IPS-20b (cell line): ENCODE measurements around the gene PRRG4.
"Not testable (repeated sequence)": the region's sequence is repeated elsewhere in the genome, so short reads cannot be mapped to it uniquely, and the experiment has no call there.

Source experiments
- H3K27ac ChIP-seq: one replicate; pipeline ENCODE4 v1.5.1; 2013; ENCODE audit warnings: low read length
- H3K27me3 ChIP-seq: 2 replicates; pipeline ENCODE4 v1.6.1; 2013; ENCODE audit warnings: mild to moderate bottlenecking, low read length, inconsistent platforms; ENCODE audit not compliant: insufficient read depth
- H3K36me3 ChIP-seq: 2 replicates; pipeline ENCODE4 v1.6.1; 2013; ENCODE audit warnings: low read depth, mild to moderate bottlenecking, inconsistent platforms, low read length, moderate library complexity; ENCODE audit not compliant: insufficient read depth
- H3K4me1 ChIP-seq: 2 replicates; pipeline ENCODE4 v1.6.1; 2013; ENCODE audit warnings: mild to moderate bottlenecking, control low read depth, inconsistent platforms, low read length, moderate library complexity; ENCODE audit not compliant: insufficient read depth
- H3K4me3 ChIP-seq: 2 replicates; pipeline ENCODE4 v1.5.1; 2013; ENCODE audit warnings: mild to moderate bottlenecking, low read length, inconsistent platforms
- H3K9ac ChIP-seq: 2 replicates; pipeline ENCODE4 v1.6.1; 2013; ENCODE audit warnings: low read depth, mild to moderate bottlenecking, inconsistent platforms, low read length, moderate library complexity
- H3K9me3 ChIP-seq: 2 replicates; pipeline ENCODE4 v1.6.1; 2013; ENCODE audit warnings: mild to moderate bottlenecking, low read depth, low read length, inconsistent platforms; ENCODE audit not compliant: insufficient read depth

PRRG4 gene

GRCh38 chr11:32829680-32830412, at the start of gene PRRG4:
PRRG4 (plus strand) TSS chr11:32829927; CDS start chr11:32830530, 603 bp downstream.
- Histone ChIP-seq H3K36me3 (no peaks in the 10 kb centered on the region), H3K4me3 (peak within 1 kb of the TSS; percentile 68), H3K27me3 (peaks cover 41% of the 10 kb centered on the region), H3K4me1 (no peaks in the 10 kb centered on the region), H3K9me3 (no peaks in the 10 kb centered on the region), H3K9ac (peak within 1 kb of the TSS; percentile 14), H3K27ac (no peak within 1 kb of the TSS)

- H3K9ac ChIP-seq, H3K9me3 ChIP-seq, H3K4me3 ChIP-seq, H3K4me1 ChIP-seq, H3K36me3 ChIP-seq, H3K27me3 ChIP-seq, H3K27ac ChIP-seq: not testable (repeated sequence)
Measured at GRCh38 chr11:32780839-32781238, 48.9 kb upstream of the PRRG4 start.

GRCh38 chr11:32781721-32782120, 48.0 kb upstream of the PRRG4 start:
- Histone ChIP-seq H3K36me3 (no peaks in the 10 kb centered on the region), H3K4me1 (no peaks in the 10 kb centered on the region), H3K27ac (no peak overlapping the region), H3K9me3 (no peaks in the 10 kb centered on the region), H3K4me3 (no peak overlapping the region), H3K9ac (no peak overlapping the region), H3K27me3 (no peaks in the 10 kb centered on the region)

GRCh38 chr11:32785262-32785661, 44.5 kb upstream of the PRRG4 start:
- Histone ChIP-seq H3K36me3 (no peaks in the 10 kb centered on the region), H3K9me3 (no peaks in the 10 kb centered on the region), H3K4me1 (no peaks in the 10 kb centered on the region), H3K4me3 (no peak overlapping the region), H3K27ac (no peak overlapping the region), H3K9ac (no peak overlapping the region), H3K27me3 (no peaks in the 10 kb centered on the region)

- H3K27me3 ChIP-seq, result no peaks in the 10 kb centered on the region
- no peak overlapping the region for H3K27ac ChIP-seq
- no peaks in the 10 kb centered on the region for H3K9me3 ChIP-seq
- H3K4me3 ChIP-seq, result no peak overlapping the region
- no peak overlapping the region for H3K9ac ChIP-seq
- H3K36me3 ChIP-seq, result no peaks in the 10 kb centered on the region
- no peaks in the 10 kb centered on the region for H3K4me1 ChIP-seq
Measured at GRCh38 chr11:32786811-32787210, 42.9 kb upstream of the PRRG4 start.

- no peaks in the 10 kb centered on the region for H3K36me3 ChIP-seq
- no peak overlapping the region for H3K27ac ChIP-seq
- H3K4me1 ChIP-seq, result no peaks in the 10 kb centered on the region
- H3K9me3 ChIP-seq, result no peaks in the 10 kb centered on the region
- no peak overlapping the region for H3K4me3 ChIP-seq
- no peaks in the 10 kb centered on the region; the same call in 1 of the 2 replicates for H3K27me3 ChIP-seq
- no peak overlapping the region for H3K9ac ChIP-seq
Measured at GRCh38 chr11:32790916-32791315, 38.8 kb upstream of the PRRG4 start.

GRCh38 chr11:32792111-32792947, 37.4 kb upstream of the PRRG4 start:
- Histone ChIP-seq H3K36me3 (no peaks in the 10 kb centered on the region), H3K27ac (no peak overlapping the region), H3K9me3 (no peaks in the 10 kb centered on the region), H3K27me3 (no peaks in the 10 kb centered on the region; the same call in 1 of the 2 replicates), H3K4me3 (peak overlapping the region; percentile 56), H3K9ac (no peak overlapping the region), H3K4me1 (no peaks in the 10 kb centered on the region)

- H3K4me3 ChIP-seq, result peak overlapping the region; percentile 56
- no peak overlapping the region for H3K27ac ChIP-seq
- H3K4me1 ChIP-seq, result no peaks in the 10 kb centered on the region
- no peaks in the 10 kb centered on the region for H3K36me3 ChIP-seq
- no peaks in the 10 kb centered on the region; the same call in 1 of the 2 replicates for H3K27me3 ChIP-seq
- H3K9me3 ChIP-seq, result no peaks in the 10 kb centered on the region
- H3K9ac ChIP-seq, result no peak overlapping the region
Measured at GRCh38 chr11:32792948-32793475, 36.7 kb upstream of the PRRG4 start.

GRCh38 chr11:32794439-32794838, 35.3 kb upstream of the PRRG4 start, which contains the start of gene CCDC73:
CCDC73 (minus strand) TSS chr11:32794662; CDS start chr11:32760243, 34,419 bp downstream.
- Histone ChIP-seq H3K9ac (no peak within 1 kb of the TSS), H3K4me1 (no peaks in the 10 kb centered on the region)

GRCh38 chr11:32796425-32796824, 33.3 kb upstream of the PRRG4 start:
- Histone ChIP-seq H3K36me3 (no peaks in the 10 kb centered on the region), H3K4me3 (no peak overlapping the region), H3K4me1 (no peaks in the 10 kb centered on the region), H3K9ac (no peak overlapping the region), H3K27ac (no peak overlapping the region), H3K27me3 (no peaks in the 10 kb centered on the region; the same call in 1 of the 2 replicates), H3K9me3 (no peaks in the 10 kb centered on the region)

More at GRCh38 chr11:32794439-32794838, 35.3 kb upstream of the PRRG4 start, which contains the start of gene CCDC73:
- H3K27me3 ChIP-seq, result no peaks in the 10 kb centered on the region; the same call in 1 of the 2 replicates
- no peak within 1 kb of the TSS for H3K4me3 ChIP-seq
- H3K27ac ChIP-seq, result no peak within 1 kb of the TSS
- H3K36me3 ChIP-seq, result no peaks in the 10 kb centered on the region
- H3K9me3 ChIP-seq, result no peaks in the 10 kb centered on the region

GRCh38 chr11:32809313-32809712, 20.4 kb upstream of the PRRG4 start:
- H3K27me3 ChIP-seq, result no peaks in the 10 kb centered on the region
- H3K4me3 ChIP-seq, result no peak overlapping the region
- no peak overlapping the region for H3K27ac ChIP-seq
- H3K9me3 ChIP-seq, result no peaks in the 10 kb centered on the region
- no peaks in the 10 kb centered on the region for H3K36me3 ChIP-seq
- H3K9ac ChIP-seq, result no peak overlapping the region
- H3K4me1 ChIP-seq, result no peaks in the 10 kb centered on the region
